Muscle layer of colon (tissue), 2 donors: ENCODE data around the gene PAWR.

Source experiments
- H3K27ac ChIP-seq: one replicate; pipeline ENCODE4 v1.7.0; 2013; ENCODE audit warnings: low read depth, mild to moderate bottlenecking, low read length, moderate library complexity
- H3K27me3 ChIP-seq, 2 donors: one replicate each; pipeline ENCODE4 v1.7.0; 2013; ENCODE audit warnings: low read length in 2 of 2, mild to moderate bottlenecking in 2 of 2; ENCODE audit not compliant: insufficient read depth in 2 of 2, control insufficient read depth in 1 of 2
- H3K36me3 ChIP-seq: one replicate; pipeline ENCODE4 v1.7.0; 2013; ENCODE audit warnings: mild to moderate bottlenecking, low read length; ENCODE audit not compliant: insufficient read depth
- H3K4me1 ChIP-seq: one replicate; pipeline ENCODE4 v1.7.0; 2013; ENCODE audit warnings: mild to moderate bottlenecking, low read length; ENCODE audit not compliant: insufficient read depth
- H3K4me3 ChIP-seq, 2 donors: one replicate each; pipeline ENCODE4 v1.7.0; 2013; ENCODE audit warnings: low read length in 2 of 2, low read depth in 1 of 2, mild to moderate bottlenecking in 1 of 2, moderate library complexity in 1 of 2
- H3K9ac ChIP-seq: one replicate; pipeline ENCODE4 v1.7.0; 2013; ENCODE audit warnings: low read length
- H3K9me3 ChIP-seq: one replicate; pipeline ENCODE4 v1.7.0; 2013; ENCODE audit warnings: mild to moderate bottlenecking, low read length
- donor health status: abdominal sarcoma.
- donor health status: Adenocarcinoma of cecum.

The PAWR gene

DNA sequence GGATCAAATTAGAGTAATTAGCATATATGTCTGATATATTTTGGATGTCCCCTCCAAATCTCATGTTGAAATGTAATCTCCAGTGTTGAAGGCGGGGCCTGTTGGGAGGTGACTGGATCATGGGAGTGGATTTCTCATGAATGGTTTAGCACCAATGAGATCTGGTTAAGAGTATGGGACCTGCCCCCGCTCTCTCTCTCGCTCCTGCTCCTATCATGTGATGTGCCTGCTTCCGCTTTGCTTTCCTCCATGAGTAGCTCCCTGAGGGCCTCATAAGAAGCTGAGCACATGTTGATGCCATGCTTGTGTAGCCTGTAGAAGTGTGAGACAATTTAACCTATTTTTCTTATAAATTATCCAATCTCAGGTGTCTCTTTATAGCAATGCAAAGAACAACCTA lies 73.1 kb downstream of the PAWR start:
- Histone ChIP-seq H3K4me3 (no peak overlapping the region), H3K4me1 (no peaks in the 10 kb centered on the region), H3K9ac (no peak overlapping the region), H3K36me3 (no peaks in the 10 kb centered on the region), H3K27ac (no peak overlapping the region), H3K9me3 (no peaks in the 10 kb centered on the region), H3K27me3 (no peaks in the 10 kb centered on the region)

GRCh38 chr12:79615596-79616560 lies 74.9 kb downstream of the PAWR start:
- Histone ChIP-seq H3K27ac (no peak overlapping the region), H3K9me3 (no peaks in the 10 kb centered on the region), H3K9ac (no peak overlapping the region), H3K36me3 (no peaks in the 10 kb centered on the region), H3K4me1 (no peaks in the 10 kb centered on the region), H3K4me3 (no peak overlapping the region), H3K27me3 (no peaks in the 10 kb centered on the region)

- no peaks in the 10 kb centered on the region for H3K27me3 ChIP-seq
- no peaks in the 10 kb centered on the region for H3K4me1 ChIP-seq
- H3K9ac ChIP-seq = no peak overlapping the region
- H3K9me3 ChIP-seq = no peaks in the 10 kb centered on the region
- H3K27ac ChIP-seq = no peak overlapping the region
- H3K36me3 ChIP-seq = no peaks in the 10 kb centered on the region
- H3K4me3 ChIP-seq = no peak overlapping the region
Measured at GRCh38 chr12:79614730-79615129, 76.0 kb downstream of the PAWR start.

DNA sequence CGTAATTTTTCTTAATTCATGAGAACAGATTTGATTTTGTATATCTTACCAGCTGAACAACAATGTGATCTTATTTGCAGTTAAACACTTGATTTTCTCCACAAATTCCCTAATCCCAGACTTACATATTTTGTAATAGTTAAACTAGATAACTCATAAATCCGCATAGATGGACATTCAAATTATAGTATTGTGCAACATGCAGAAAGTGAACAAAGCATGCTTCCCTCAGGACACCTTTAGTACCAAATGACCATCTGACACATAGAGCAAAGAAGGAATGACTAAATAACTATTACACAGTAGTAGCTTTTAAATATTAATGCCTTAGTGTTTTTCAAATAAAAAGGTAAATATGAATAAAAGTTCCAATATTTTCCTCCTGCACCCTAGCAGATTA lies 88.9 kb downstream of the PAWR start:
- Histone ChIP-seq H3K9me3 (no peaks in the 10 kb centered on the region), H3K27ac (no peak overlapping the region), H3K4me3 (no peak overlapping the region), H3K36me3 (no peaks in the 10 kb centered on the region), H3K27me3 (no peaks in the 10 kb centered on the region), H3K4me1 (no peaks in the 10 kb centered on the region), H3K9ac (no peak overlapping the region)

DNA sequence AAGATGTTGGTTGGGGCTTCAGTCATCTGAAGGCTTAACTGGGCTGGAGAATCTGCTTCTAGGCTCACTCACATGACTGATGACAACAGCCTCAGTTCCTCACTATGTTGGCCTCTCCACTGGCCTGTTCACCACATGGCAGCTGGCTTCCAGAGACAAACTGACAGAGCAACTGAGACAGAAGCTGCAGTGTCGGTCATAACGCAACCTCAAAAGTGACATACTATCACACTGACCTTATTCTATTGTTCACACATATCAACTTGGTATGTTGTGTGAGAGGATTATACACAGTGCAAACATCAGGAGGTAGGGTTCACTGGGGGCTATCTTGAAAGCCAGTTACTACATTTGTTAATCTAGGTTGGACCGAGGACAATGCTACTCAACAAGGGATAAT lies 92.9 kb downstream of the PAWR start:
- Histone ChIP-seq H3K4me1 (no peaks in the 10 kb centered on the region), H3K27me3 (no peaks in the 10 kb centered on the region), H3K4me3 (no peak overlapping the region), H3K27ac (no peak overlapping the region), H3K9ac (no peak overlapping the region), H3K36me3 (no peaks in the 10 kb centered on the region), H3K9me3 (no peaks in the 10 kb centered on the region)

GRCh38 chr12:79596719-79597350 lies 93.9 kb downstream of the PAWR start:
- Histone ChIP-seq H3K36me3 (no peaks in the 10 kb centered on the region), H3K27ac (no peak overlapping the region), H3K27me3 (no peaks in the 10 kb centered on the region), H3K9ac (no peak overlapping the region), H3K9me3 (no peaks in the 10 kb centered on the region), H3K4me3 (no peak overlapping the region), H3K4me1 (no peaks in the 10 kb centered on the region)

GRCh38 chr12:79595273-79595672 lies 95.5 kb downstream of the PAWR start:
- Histone ChIP-seq H3K27ac (no peak overlapping the region), H3K27me3 (no peaks in the 10 kb centered on the region), H3K9ac (no peak overlapping the region)

DNA sequence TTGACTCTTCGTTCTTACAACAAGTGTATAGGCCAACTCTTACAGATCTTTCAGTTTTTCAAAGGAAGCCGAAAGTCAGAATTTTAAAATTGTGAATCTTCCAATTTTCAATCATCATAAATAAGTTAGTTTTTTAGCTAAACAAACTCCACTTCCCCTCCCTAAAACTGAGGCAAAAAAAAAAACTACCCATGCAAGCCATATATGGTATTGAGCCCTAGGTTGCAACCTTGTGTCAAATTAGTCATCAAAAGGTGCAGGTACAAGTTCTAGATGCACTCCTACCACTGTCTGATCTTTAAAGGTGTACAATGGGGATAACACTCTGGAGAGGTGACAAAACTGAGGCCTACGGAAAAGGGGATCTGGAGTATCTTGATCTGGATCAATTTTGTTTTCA lies 97.9 kb downstream of the PAWR start:
- Histone ChIP-seq H3K4me1 (no peaks in the 10 kb centered on the region), H3K9me3 (no peaks in the 10 kb centered on the region), H3K9ac (no peak overlapping the region), H3K27me3 (no peaks in the 10 kb centered on the region), H3K36me3 (no peaks in the 10 kb centered on the region), H3K27ac (no peak overlapping the region), H3K4me3 (no peak overlapping the region)

More at GRCh38 chr12:79595273-79595672, 95.5 kb downstream of the PAWR start:
- Histone ChIP-seq H3K36me3 (no peaks in the 10 kb centered on the region), H3K9me3 (no peaks in the 10 kb centered on the region), H3K4me3 (no peak overlapping the region), H3K4me1 (no peaks in the 10 kb centered on the region)

- Histone ChIP-seq H3K4me3 (no peak overlapping the region), H3K27ac (no peak overlapping the region), H3K27me3 (no peaks in the 10 kb centered on the region), H3K9ac (no peak overlapping the region), H3K4me1 (no peaks in the 10 kb centered on the region), H3K36me3 (no peaks in the 10 kb centered on the region), H3K9me3 (no peaks in the 10 kb centered on the region)
Measured at GRCh38 chr12:79591988-79592387, 98.8 kb downstream of the PAWR start.

DNA sequence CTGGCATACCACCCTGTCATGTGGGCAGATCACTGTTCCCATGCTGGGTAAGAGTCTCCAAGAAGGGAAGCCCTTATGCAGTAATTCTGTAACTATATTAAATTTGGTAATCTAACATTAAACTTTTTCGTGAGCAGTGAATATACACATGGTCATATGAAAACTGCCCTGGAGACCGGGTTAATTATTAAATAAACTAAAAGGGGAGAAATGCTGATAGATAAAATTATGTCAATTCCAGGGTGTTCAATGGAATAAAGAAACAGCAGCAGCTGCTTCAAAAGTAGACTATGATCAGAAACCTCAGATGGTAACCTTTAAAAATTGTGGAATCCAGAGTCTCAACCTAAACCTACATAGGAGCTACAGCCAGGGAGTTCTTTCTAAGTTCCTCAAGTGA lies 100.0 kb downstream of the PAWR start:
- H3K9me3 ChIP-seq = no peaks in the 10 kb centered on the region
- H3K27me3 ChIP-seq = no peaks in the 10 kb centered on the region
- no peak overlapping the region for H3K27ac ChIP-seq
- no peak overlapping the region for H3K9ac ChIP-seq
- no peaks in the 10 kb centered on the region for H3K4me1 ChIP-seq
- H3K36me3 ChIP-seq = no peaks in the 10 kb centered on the region
- H3K4me3 ChIP-seq = no peak overlapping the region

DNA sequence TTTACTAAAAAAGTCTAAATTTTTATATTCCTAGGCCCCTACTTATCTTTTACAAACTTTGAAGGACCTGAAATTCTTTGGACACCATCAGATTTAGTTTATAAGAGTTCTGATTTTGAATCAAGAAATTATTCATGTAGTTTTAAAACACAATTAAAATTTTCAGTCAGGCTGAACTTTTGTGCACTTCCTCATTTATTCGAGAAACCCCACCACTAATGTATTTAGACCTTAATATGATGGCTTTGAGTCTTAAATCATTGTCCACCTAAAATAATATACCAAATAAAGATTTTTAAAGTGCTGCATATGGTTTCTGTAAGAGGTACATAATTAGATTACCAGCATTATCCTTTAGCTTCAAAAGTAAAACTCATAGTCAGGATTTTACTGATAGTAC lies 103.4 kb downstream of the PAWR start:
- H3K9me3 ChIP-seq = no peaks in the 10 kb centered on the region
- no peak overlapping the region for H3K9ac ChIP-seq
- H3K27me3 ChIP-seq = no peaks in the 10 kb centered on the region
- no peaks in the 10 kb centered on the region for H3K36me3 ChIP-seq
- no peak overlapping the region for H3K27ac ChIP-seq
- no peak overlapping the region for H3K4me3 ChIP-seq
- H3K4me1 ChIP-seq = no peaks in the 10 kb centered on the region
